ENCODE results near the gene RBM25.
"Not testable (repeated sequence)": the region's sequence is repeated elsewhere in the genome, so short reads cannot be mapped to it uniquely, and the experiment has no call there.

Gene RBM25

GRCh38 chr14:73105050-73105449 is 46.7 kb downstream of the RBM25 start:
- DNase-seq, result no peak

DNA sequence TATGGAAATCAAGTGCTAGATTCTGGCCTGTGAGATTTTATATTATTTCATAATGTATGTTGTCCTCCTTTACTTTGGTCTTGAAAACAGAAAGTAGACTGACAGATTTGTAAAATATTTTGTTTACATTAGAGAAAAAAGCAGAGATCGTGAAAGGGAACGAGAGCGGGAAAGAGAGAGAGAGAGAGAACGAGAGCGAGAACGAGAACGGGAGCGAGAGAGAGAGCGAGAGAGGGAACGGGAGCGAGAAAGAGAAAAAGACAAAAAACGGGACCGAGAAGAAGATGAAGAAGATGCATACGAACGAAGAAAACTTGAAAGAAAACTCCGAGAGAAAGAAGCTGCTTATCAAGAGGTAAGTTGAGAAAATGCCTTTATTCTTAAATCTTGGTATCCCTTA is 47.4 kb downstream of the RBM25 start:
- no peak for DNase-seq

DNA sequence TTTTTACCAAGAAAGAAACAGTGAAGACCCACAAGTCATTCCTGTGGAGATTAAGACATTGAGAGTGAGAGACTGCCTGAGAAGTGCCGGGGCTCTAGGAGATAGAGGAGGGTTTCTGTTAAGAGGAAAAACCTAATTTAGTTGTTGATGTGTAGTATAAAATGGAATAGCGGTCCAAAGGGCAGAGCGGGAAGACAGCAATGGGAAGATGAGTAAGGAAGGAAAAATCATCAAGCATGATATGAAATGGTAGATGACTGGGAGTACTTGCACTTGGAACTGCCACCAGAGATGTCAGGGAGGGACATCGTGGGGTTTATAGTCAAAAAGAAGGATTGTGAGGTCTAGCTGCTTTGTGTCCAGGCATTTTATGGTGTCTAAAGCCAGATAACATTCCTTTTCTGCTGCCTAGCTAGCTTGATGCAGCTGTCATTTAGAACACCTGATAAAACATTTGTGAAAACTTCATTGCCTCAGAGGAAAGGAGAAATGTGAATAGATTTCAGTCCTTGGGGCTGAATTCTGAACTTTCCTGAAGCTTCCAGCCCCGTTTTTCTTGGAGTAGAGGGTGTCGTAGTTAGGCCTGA is 57.8 kb downstream of the RBM25 start:
- DNase-seq, result no peak

DNA sequence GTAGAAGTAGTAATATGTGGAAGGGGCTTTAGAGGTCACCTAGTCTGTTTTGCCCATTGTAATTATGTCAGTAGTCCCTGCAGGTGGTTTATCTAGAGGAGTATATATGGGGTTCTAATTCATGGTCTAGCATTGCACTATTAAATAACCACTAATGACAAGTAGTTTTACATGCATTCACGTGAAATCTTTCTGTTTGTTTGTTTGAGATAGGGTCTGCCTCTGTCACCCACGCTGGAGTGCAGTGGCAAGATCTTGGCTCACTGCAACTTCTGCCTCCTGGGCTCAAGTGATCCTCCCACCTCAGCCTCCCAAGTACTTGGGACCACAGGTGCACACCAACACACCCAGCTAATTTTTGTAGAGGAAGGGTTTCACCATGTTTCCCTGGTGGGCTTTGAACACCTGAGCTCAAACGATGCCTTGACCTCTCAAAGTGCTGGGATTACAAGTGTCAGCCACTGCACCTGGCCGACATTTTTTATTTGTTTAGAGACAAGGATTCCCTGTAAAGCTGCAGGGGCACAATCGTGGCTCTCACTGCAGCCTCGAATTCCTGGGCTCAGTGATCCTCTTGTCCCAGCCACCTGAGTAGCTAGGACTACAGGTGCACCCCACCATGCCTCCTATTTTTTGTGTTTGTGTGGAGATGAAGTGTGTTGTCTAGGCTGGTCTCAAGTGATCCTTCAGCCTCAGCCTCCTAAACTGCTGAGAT is 66.0 kb downstream of the RBM25 start:
- no peak for DNase-seq

- no peak for DNase-seq
These were observed 66.8 kb downstream of the RBM25 start for GRCh38 chr14:73125169-73125588.

GRCh38 chr14:73125746-73126145 is 67.4 kb downstream of the RBM25 start:
- no peak for DNase-seq

DNA sequence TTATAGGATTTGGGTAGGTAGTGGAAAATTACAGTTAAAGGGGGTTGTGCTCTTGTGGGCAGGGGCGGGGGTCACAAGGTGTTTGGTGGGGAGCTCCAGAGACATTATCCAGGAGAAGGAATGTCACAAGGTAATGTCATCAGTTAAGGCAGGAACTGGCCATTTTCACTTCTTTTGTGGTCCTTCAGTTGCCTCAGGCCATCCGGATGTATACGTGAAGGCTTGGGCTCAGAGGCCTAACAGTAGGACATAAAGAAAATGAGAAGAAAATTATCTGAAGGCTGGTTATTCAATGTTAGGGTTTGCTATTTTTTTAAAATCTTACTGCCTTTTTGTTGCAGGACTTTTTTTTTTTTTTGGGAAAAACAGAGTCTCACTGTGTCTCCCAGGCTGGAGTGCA is 75.5 kb downstream of the RBM25 start:
- no peak for DNase-seq

DNA sequence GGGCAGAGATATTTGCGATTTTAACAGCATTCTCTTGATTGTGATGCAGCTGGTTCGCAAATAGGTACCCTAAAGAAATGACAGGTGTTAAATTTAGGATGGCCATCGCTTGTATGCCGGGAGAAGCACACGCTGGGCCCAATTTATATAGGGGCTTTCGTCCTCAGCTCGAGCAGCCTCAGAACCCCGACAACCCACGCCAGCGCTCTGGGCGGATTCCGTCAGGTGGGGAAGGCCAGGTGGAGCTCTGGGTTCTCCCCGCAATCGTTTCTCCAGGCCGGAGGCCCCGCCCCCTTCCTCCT is 77.7 kb downstream of the RBM25 start:
- no peak for DNase-seq

DNA sequence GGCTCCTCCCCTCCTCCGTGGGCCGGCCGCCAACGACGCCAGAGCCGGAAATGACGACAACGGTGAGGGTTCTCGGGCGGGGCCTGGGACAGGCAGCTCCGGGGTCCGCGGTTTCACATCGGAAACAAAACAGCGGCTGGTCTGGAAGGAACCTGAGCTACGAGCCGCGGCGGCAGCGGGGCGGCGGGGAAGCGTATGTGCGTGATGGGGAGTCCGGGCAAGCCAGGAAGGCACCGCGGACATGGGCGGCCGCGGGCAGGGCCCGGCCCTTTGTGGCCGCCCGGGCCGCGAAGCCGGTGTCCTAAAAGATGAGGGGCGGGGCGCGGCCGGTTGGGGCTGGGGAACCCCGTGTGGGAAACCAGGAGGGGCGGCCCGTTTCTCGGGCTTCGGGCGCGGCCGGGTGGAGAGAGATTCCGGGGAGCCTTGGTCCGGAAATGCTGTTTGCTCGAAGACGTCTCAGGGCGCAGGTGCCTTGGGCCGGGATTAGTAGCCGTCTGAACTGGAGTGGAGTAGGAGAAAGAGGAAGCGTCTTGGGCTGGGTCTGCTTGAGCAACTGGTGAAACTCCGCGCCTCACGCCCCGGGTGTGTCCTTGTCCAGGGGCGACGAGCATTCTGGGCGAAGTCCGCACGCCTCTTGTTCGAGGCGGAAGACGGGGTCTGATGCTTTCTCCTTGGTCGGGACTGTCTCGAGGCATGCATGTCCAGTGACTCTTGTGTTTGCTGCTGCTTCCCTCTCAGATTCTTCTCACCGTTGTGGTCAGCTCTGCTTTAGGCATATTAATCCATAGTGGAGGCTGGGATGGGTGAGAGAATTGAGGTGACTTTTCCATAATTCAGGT is 78.3 kb downstream of the RBM25 start, which contains the start of gene PSEN1:
Gene PSEN1, plus strand, starts transcription at position 121 of the 839 bp plus-strand sequence. CDS start 11,513 bp downstream, outside the sequence.
- peak; percentile 84 for DNase-seq

- no peak for DNase-seq
These were observed 82.5 kb downstream of the RBM25 start for GRCh38 chr14:73140811-73141323.

- DNase-seq, result no peak
These were observed 83.9 kb downstream of the RBM25 start for GRCh38 chr14:73142216-73142615.

DNA sequence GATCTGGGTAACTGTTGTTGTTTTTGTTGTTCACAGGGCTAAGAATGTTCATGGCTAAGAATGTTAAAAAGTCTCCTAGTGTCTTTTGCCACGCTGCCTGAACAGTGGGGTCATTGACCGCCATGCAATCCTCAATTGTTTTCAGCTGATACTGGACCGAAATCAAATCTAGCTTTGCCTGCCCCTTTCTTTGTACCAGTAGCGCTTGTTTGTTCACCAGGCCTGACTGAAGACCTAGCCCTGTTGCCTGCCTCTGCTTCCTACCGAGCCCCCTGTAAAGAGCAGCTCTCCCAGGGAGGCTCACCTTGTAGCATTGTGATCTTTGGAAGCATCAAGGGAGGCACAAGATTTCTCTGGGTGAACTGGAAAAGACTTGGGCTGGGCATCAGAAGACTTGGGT is 84.7 kb downstream of the RBM25 start:
- no peak for DNase-seq

DNA sequence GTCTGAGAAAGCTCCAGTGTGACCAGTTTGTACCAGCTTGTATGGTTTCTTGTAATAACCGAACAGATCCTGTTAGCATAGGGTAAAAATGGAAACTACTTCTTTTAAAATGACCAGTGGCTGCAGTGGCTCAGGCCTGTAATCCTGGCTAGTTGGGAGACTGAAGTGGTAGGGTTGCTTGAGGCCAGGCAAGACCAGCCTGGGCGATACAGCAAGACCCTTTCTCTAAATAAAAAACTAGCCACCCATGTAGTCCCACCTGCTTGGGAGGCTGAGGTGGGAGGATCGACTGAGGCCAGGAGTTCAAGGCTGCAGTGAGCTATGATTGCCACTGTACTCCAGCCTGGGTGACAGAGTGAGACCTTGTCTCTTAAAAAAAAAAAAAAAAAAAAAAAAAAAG is 85.3 kb downstream of the RBM25 start:
- DNase-seq, result no peak

DNA sequence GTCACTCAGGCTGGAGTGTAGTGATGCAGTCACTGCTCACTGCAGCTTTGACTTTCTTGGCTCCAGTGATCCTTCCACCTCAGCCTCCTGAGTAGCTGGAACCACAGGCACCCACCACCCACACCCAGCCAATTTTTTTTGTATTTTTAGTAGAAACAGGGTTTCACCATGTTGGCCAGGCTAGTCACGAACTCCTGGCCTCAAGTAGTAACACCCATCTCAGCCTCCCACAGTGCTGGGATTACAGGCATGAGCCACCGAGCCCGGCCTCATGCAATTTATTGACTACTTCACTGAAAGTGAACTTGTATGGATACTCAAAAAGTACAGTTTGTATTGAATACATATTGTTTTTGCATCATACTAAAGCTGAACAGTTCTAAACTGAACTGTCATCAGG is 87.0 kb downstream of the RBM25 start:
- DNase-seq, result no peak

DNA sequence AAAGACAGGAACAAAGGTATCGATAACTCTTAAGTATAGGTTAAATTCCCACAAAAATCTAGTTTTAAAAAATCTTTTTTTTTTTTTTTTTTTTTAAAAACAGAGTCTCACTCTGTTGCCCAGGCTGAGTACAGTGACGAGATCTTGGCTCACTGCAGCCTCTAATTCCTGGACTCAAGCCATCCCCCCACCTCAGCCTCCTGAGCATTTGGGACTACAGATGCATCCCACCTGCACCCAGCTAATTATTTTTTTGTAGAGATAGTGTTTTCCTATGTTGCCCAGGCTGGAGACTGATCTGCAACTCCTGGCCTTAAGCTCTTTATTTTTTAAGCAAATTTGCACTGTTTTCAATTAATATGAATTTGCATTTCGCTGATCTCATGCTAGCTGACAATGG is 87.8 kb downstream of the RBM25 start:
- no peak for DNase-seq

- DNase-seq, result no peak
These were observed 91.4 kb downstream of the RBM25 start for GRCh38 chr14:73149753-73150152.

DNA sequence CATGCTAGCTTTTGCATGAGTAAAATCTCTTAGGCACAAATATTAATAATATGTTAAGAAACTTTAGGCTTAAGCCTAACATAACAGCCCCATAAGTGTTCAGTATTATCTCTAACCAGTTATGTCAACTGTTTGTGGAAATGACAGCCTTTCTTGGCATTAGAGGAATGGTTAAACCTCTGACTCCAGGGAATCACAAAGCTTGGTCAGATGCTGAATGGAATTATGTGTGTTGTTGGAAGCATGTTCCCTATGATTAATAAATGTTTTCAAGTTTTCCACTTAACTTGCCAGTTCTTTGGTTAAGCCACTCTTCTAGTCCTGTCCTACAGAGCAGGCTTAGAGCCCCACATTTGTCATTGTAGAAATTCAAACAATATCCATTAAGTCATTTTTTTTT is 94.9 kb downstream of the RBM25 start:
- no peak for DNase-seq

GRCh38 chr14:73162251-73162650 is 103.9 kb downstream of the RBM25 start:
- DNase-seq, result no peak

DNA sequence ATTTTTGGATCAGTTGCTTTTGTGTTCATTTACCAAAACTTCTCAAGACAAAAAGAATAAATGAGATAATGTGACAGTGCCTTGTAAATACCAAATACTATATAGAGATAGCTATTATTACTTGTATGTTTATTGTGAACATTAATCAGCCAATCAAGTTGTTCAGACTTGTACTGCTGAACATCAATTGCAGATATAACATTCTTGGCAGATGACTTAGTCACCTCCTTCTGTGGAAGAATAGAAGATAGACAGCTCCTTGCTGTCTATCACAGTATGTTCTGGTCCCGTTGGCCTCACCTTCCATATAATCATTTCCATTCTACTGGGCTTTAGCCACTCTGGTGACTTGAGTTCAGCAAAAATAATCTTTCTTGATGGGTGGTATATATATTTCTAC is 108.1 kb downstream of the RBM25 start:
- no peak for DNase-seq

GRCh38 chr14:73167727-73168126 is 109.4 kb downstream of the RBM25 start:
- DNase-seq, result no peak

DNA sequence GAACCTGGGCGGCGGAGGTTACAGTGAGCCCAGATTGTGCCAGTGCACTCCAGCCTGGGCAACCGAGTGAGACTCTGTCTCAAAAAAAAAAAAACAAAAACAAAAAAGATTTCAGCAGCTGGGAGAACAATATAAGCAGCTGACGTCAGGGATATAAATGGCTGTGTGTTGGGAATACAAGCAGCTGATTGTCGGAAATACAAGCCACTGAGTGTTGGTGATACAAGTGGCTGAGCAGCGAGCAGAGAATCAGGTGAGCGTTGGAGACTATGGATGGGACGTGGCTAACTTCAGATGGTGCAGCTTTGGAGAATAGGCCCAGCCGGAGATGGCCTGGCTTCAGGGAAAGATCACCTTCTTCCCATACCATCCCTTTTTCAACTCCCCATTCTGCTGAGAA is 109.9 kb downstream of the RBM25 start:
- DNase-seq, result no peak

- no peak for DNase-seq
These were observed 110.4 kb downstream of the RBM25 start for GRCh38 chr14:73168691-73169090.

GRCh38 chr14:73169855-73170254 is 111.5 kb downstream of the RBM25 start:
- DNase-seq, result not testable (repeated sequence)

DNA sequence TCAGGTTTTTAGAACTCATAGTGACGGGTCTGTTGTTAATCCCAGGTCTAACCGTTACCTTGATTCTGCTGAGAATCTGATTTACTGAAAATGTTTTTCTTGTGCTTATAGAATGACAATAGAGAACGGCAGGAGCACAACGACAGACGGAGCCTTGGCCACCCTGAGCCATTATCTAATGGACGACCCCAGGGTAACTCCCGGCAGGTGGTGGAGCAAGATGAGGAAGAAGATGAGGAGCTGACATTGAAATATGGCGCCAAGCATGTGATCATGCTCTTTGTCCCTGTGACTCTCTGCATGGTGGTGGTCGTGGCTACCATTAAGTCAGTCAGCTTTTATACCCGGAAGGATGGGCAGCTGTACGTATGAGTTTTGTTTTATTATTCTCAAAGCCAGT is 112.4 kb downstream of the RBM25 start:
- DNase-seq, result no peak
